HEK293 (cell line): ENCODE results near the gene SULT1C4.
A peak's percentile ranks its signal among the peaks of the same experiment; 100 is the strongest.
"Not testable (repeated sequence)": the region's sequence is repeated elsewhere in the genome, so short reads cannot be mapped to it uniquely, and the experiment has no call there.

Source experiments
- CTCF ChIA-PET: fragments of 350-600 bp; formaldehyde crosslinking; extraction: SDS; loops from one replicate; lab custom pipeline; 2021; ENCODE audit warnings: antibody characterized with exemption; lab: Yijun Ruan, JAX
- POLR2A ChIA-PET: fragments of 300-600 bp; formaldehyde crosslinking; extraction: SDS; loops from one replicate; lab custom pipeline; 2020; ENCODE audit warnings: antibody characterized with exemption, inconsistent platforms; lab: Yijun Ruan, JAX
- H3K27ac ChIP-seq: fragments of 200-500 bp; sonication (Bioruptor generic); 2 replicates; pipeline ENCODE4 v1.5.1; 2014; ENCODE audit warnings: low read depth, low read length, control low read depth, inconsistent platforms; ENCODE audit errors: extremely low read depth
- H3K36me3 ChIP-seq, 2 experiments: fragments of 200-500 bp in 1 of 2; sonication (Bioruptor generic) in 1 of 2; 1 replicate in 1 of 2; 2 replicates in 1 of 2; pipeline ENCODE4 v1.5.1; 2014 to 2017; ENCODE audit warnings: inconsistent platforms in 2 of 2, low read length in 2 of 2; ENCODE audit not compliant: control insufficient read depth in 2 of 2, insufficient read depth in 1 of 2
- H3K4me1 ChIP-seq: fragments of 200-500 bp; sonication (Bioruptor generic); 2 replicates; pipeline ENCODE4 v1.5.1; 2014; ENCODE audit warnings: mild to moderate bottlenecking, low read length, inconsistent platforms; ENCODE audit not compliant: control insufficient read depth, insufficient read depth
- H3K4me3 ChIP-seq: 2 replicates; pipeline ENCODE4 v1.5.1; 2011; ENCODE audit warnings: low read depth, mild to moderate bottlenecking, control low read depth, low read length, moderate library complexity
- H3K9me3 ChIP-seq: fragments of 200-500 bp; sonication (Bioruptor generic); 2 replicates; pipeline ENCODE4 v1.5.1; 2014; ENCODE audit warnings: low read depth, low read length, inconsistent platforms; ENCODE audit not compliant: control insufficient read depth, insufficient read depth
- PRDM4 ChIP-seq: fragments of 450-650 bp; formaldehyde crosslinking; IDR thresholded peaks from 2 replicates; pipeline ENCODE4 v1.5.1; 2017; ENCODE audit warnings: missing biosample characterization, missing genetic modification characterization
- SCRT2 ChIP-seq: fragments of 450-650 bp; formaldehyde crosslinking; IDR thresholded peaks from 2 replicates; pipeline ENCODE4 v1.5.1; 2016; ENCODE audit warnings: missing biosample characterization, missing genetic modification characterization
- WT1 ChIP-seq: fragments of 450-650 bp; formaldehyde crosslinking; IDR thresholded peaks from 2 replicates; pipeline ENCODE4 v1.5.1; 2016; ENCODE audit warnings: missing biosample characterization, missing genetic modification characterization
- ZNF133 ChIP-seq: fragments of 450-650 bp; formaldehyde crosslinking; IDR thresholded peaks from 2 replicates; pipeline ENCODE4 v1.5.1; 2016; ENCODE audit warnings: missing biosample characterization, missing genetic modification characterization
- ZNF248 ChIP-seq: fragments of 450-650 bp; formaldehyde crosslinking; IDR thresholded peaks from 2 replicates; pipeline ENCODE4 v1.5.1; 2017; ENCODE audit warnings: missing biosample characterization, missing genetic modification characterization
- ZNF280D ChIP-seq: fragments of 450-650 bp; formaldehyde crosslinking; IDR thresholded peaks from 2 replicates; pipeline ENCODE4 v1.5.1; 2016; ENCODE audit warnings: missing biosample characterization, missing genetic modification characterization
- ZNF416 ChIP-seq: fragments of 450-650 bp; formaldehyde crosslinking; IDR thresholded peaks from 2 replicates; pipeline ENCODE4 v1.5.1; 2016; ENCODE audit warnings: missing biosample characterization, missing genetic modification characterization
- ZNF48 ChIP-seq: fragments of 450-650 bp; formaldehyde crosslinking; IDR thresholded peaks from 2 replicates; pipeline ENCODE4 v1.5.1; 2016; ENCODE audit warnings: missing biosample characterization, missing genetic modification characterization
- ZNF488 ChIP-seq: fragments of 450-650 bp; formaldehyde crosslinking; IDR thresholded peaks from 2 replicates; pipeline ENCODE4 v1.5.1; 2016; ENCODE audit warnings: missing biosample characterization, missing genetic modification characterization
- ZNF544 ChIP-seq: fragments of 450-650 bp; formaldehyde crosslinking; IDR thresholded peaks from 2 replicates; pipeline ENCODE4 v1.5.0; 2017; ENCODE audit warnings: missing biosample characterization, missing genetic modification characterization
- ZNF555 ChIP-seq: fragments of 450-650 bp; formaldehyde crosslinking; conservative IDR thresholded peaks from 2 replicates; pipeline ENCODE4 v1.5.1; 2017; ENCODE audit warnings: missing biosample characterization, mild to moderate bottlenecking, missing genetic modification characterization, inconsistent platforms
- ZNF585B ChIP-seq: fragments of 450-650 bp; formaldehyde crosslinking; IDR thresholded peaks from 2 replicates; pipeline ENCODE4 v1.5.1; 2016; ENCODE audit warnings: missing biosample characterization, missing genetic modification characterization
- ZNF629 ChIP-seq: fragments of 450-650 bp; formaldehyde crosslinking; IDR thresholded peaks from 2 replicates; pipeline ENCODE4 v1.5.1; 2017; ENCODE audit warnings: missing biosample characterization, missing genetic modification characterization
- ZSCAN16 ChIP-seq: fragments of 450-650 bp; formaldehyde crosslinking; IDR thresholded peaks from 2 replicates; pipeline ENCODE4 v1.5.1; 2016; ENCODE audit warnings: missing biosample characterization, missing genetic modification characterization
- ZSCAN18 ChIP-seq: fragments of 450-650 bp; formaldehyde crosslinking; IDR thresholded peaks from 2 replicates; pipeline ENCODE4 v1.5.1; 2016; ENCODE audit warnings: missing biosample characterization, missing genetic modification characterization
- ZSCAN30 ChIP-seq: fragments of 450-650 bp; IDR thresholded peaks from 2 replicates; pipeline ENCODE4 v1.5.1; 2018; ENCODE audit warnings: missing biosample characterization, mild to moderate bottlenecking, missing genetic modification characterization, moderate library complexity

Gene SULT1C4

GRCh38 chr2:108355906-108356734 is 21.6 kb upstream of the SULT1C4 start:
- Histone ChIP-seq H3K36me3 (no peaks in the 10 kb centered on the region), H3K4me1 (no peaks in the 10 kb centered on the region), H3K4me3 (no peak overlapping the region), H3K9me3 (no peaks in the 10 kb centered on the region), H3K27ac (no peak overlapping the region)
- TF ChIP-seq WT1 (tag by site-specific recombination) (no peak), SCRT2 (tag by site-specific recombination) (0 out of 2 replicates have a peak, but pooled peaks have one; percentile 30)
- POLR2A ChIA-PET, result no interaction called here
- CTCF ChIA-PET, result interaction anchor here (1.2 to 2.0 kb wide), 2 partner anchors 228 to 280 kb away, joined by 3 to 5 read pairs; no protein-coding TSS in a partner anchor

GRCh38 chr2:108359336-108359735 is 18.4 kb upstream of the SULT1C4 start:
- CTCF ChIA-PET, result interaction anchor here (0.6 to 1.4 kb wide), 3 partner anchors 136 to 277 kb away, joined by 3 to 4 read pairs (median 3); no protein-coding TSS in a partner anchor
- H3K4me3 ChIP-seq, H3K4me1 ChIP-seq, H3K27ac ChIP-seq, H3K9me3 ChIP-seq, H3K36me3 ChIP-seq, POLR2A ChIA-PET: not testable (repeated sequence)

- Histone ChIP-seq H3K9me3 (no peaks in the 10 kb centered on the region), H3K36me3 (no peaks in the 10 kb centered on the region), H3K4me3 (no peak overlapping the region)
- POLR2A ChIA-PET, result no interaction called here
- CTCF ChIA-PET, result interaction anchor here (0.6 to 0.7 kb wide), 2 partner anchors 8 to 35 kb away, joined by 3 to 9 read pairs; no protein-coding TSS in a partner anchor
- no peak for TF ChIP-seq ZNF48 (tag by site-specific recombination)
- TF ChIP-seq ZNF585B (tag by site-specific recombination), result no peak
- no peak for TF ChIP-seq ZNF544 (tag by site-specific recombination)
- no peak for TF ChIP-seq ZNF555 (tag by site-specific recombination)
- no peak for TF ChIP-seq ZNF133 (tag by site-specific recombination)
- no peak for TF ChIP-seq ZNF280D (tag by site-specific recombination)
- TF ChIP-seq, all 188 proteins: peak for 0
- Histone ChIP-seq H3K27ac (no peak overlapping the region), H3K4me1 (no peaks in the 10 kb centered on the region)
Measured at GRCh38 chr2:108360776-108361468, 16.8 kb upstream of the SULT1C4 start.

- no peaks in the 10 kb centered on the region for H3K9me3 ChIP-seq
- ChIA-PET POLR2A (no interaction called here), CTCF (interaction anchor here (1.5 kb wide), 1 partner anchor 9 kb away, joined by 3 read pairs; no protein-coding TSS in a partner anchor)
- no peak overlapping the region for H3K4me3 ChIP-seq
- no peaks in the 10 kb centered on the region for H3K36me3 ChIP-seq
- no peaks in the 10 kb centered on the region for H3K4me1 ChIP-seq
- no peak overlapping the region for H3K27ac ChIP-seq
- TF ChIP-seq ZNF416 (tag by site-specific recombination) (no peak), ZSCAN30 (tag by site-specific recombination) (no peak), ZNF629 (tag by site-specific recombination) (no peak), ZSCAN18 (tag by site-specific recombination) (no peak), ZSCAN16 (tag by site-specific recombination) (no peak), PRDM4 (tag by site-specific recombination) (no peak), ZNF488 (tag by site-specific recombination) (no peak), ZNF248 (tag by site-specific recombination) (no peak)
Measured at GRCh38 chr2:108363024-108363907, 14.5 kb upstream of the SULT1C4 start.
